ENCODE data around the gene CAB39L. TPM values are rescaled to one million over a fixed set of nuclear protein-coding genes. Genes with fewer than 3 reads are reported as not detected.
"Not testable (repeated sequence)": the region's sequence is repeated elsewhere in the genome, so short reads cannot be mapped to it uniquely, and the experiment has no call there.

The CAB39L gene
- total and polyA plus RNA-seq, 4 donors = 5.6 to 13.9 (median 10.0) TPM

GRCh38 chr13:49329831-49330545 is 113.9 kb downstream of the CAB39L start:
- Histone ChIP-seq H3K27me3 (ENCODE audit: control insufficient read depth in 3 of 3, insufficient read depth in 3 of 3, low read length in 2 of 3) (no peaks in the 10 kb centered on the region), H3K36me3 (ENCODE audit: control insufficient read depth in 4 of 4, insufficient read depth in 4 of 4, low read length in 4 of 4) (peaks cover 0 to 2% (median 0%) of the 10 kb centered on the region in 4 donors), H3K9ac (ENCODE audit: insufficient read depth in 1 of 2, low read length in 2 of 2) (no peak overlapping the region), H3K4me1 (ENCODE audit: control insufficient read depth in 5 of 5, insufficient read depth in 5 of 5, low read length in 5 of 5) (peaks cover 0 to 6% (median 0%) of the 10 kb centered on the region in 5 donors), H3K9me3 (ENCODE audit: control insufficient read depth in 4 of 4, insufficient read depth in 3 of 4, low read length in 3 of 4) (no peaks in the 10 kb centered on the region), H3K4me3 (no peak overlapping the region), H3K27ac (ENCODE audit: low read depth in 1 of 2, low read length in 1 of 2) (no peak overlapping the region)
- 83 to 89% methylated on average over 8 of the region's 8 CpGs for WGBS, 2 donors
- ATAC-seq (ENCODE audit: insufficient read depth, low FRiP score) (no peak), DNase-seq (no peak)
- TF ChIP-seq, protein P1, sequence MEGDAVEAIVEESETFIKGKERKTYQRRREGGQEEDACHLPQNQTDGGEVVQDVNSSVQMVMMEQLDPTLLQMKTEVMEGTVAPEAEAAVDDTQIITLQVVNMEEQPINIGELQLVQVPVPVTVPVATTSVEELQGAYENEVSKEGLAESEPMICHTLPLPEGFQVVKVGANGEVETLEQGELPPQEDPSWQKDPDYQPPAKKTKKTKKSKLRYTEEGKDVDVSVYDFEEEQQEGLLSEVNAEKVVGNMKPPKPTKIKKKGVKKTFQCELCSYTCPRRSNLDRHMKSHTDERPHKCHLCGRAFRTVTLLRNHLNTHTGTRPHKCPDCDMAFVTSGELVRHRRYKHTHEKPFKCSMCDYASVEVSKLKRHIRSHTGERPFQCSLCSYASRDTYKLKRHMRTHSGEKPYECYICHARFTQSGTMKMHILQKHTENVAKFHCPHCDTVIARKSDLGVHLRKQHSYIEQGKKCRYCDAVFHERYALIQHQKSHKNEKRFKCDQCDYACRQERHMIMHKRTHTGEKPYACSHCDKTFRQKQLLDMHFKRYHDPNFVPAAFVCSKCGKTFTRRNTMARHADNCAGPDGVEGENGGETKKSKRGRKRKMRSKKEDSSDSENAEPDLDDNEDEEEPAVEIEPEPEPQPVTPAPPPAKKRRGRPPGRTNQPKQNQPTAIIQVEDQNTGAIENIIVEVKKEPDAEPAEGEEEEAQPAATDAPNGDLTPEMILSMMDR (IDR thresholded peaks at IDR 0.05; ENCODE audit: control extremely low read depth, extremely low read depth) = no peak

GRCh38 chr13:49327145-49327544 is 116.7 kb downstream of the CAB39L start:
- WGBS, 2 donors = 96 to 97% methylated on average over 3 of the region's 3 CpGs
- not testable (repeated sequence) for H3K9me3 ChIP-seq (ENCODE audit: control insufficient read depth in 4 of 4, insufficient read depth in 3 of 4, low read length in 3 of 4); H3K4me3 ChIP-seq; H3K9ac ChIP-seq (ENCODE audit: insufficient read depth in 1 of 2, low read length in 2 of 2); H3K27me3 ChIP-seq (ENCODE audit: control insufficient read depth in 3 of 3, insufficient read depth in 3 of 3, low read length in 2 of 3); H3K36me3 ChIP-seq (ENCODE audit: control insufficient read depth in 4 of 4, insufficient read depth in 4 of 4, low read length in 4 of 4); H3K27ac ChIP-seq (ENCODE audit: low read depth in 1 of 2, low read length in 1 of 2); DNase-seq; ATAC-seq (ENCODE audit: insufficient read depth, low FRiP score)
- H3K4me1 ChIP-seq (ENCODE audit: control insufficient read depth in 5 of 5, insufficient read depth in 5 of 5, low read length in 5 of 5) = peaks cover 0 to 14% (median 0%) of the 10 kb centered on the region in 5 donors

- Histone ChIP-seq H3K4me3 (no peak overlapping the region), H3K27ac (ENCODE audit: low read depth in 1 of 2, low read length in 1 of 2) (no peak overlapping the region), H3K4me1 (ENCODE audit: control insufficient read depth in 5 of 5, insufficient read depth in 5 of 5, low read length in 5 of 5) (peaks cover 0 to 14% (median 0%) of the 10 kb centered on the region in 5 donors), H3K27me3 (ENCODE audit: control insufficient read depth in 3 of 3, insufficient read depth in 3 of 3, low read length in 2 of 3) (no peaks in the 10 kb centered on the region), H3K36me3 (ENCODE audit: control insufficient read depth in 4 of 4, insufficient read depth in 4 of 4, low read length in 4 of 4) (peaks cover 0 to 4% (median 0%) of the 10 kb centered on the region in 4 donors), H3K9me3 (ENCODE audit: control insufficient read depth in 4 of 4, insufficient read depth in 3 of 4, low read length in 3 of 4) (no peaks in the 10 kb centered on the region), H3K9ac (ENCODE audit: insufficient read depth in 1 of 2, low read length in 2 of 2) (no peak overlapping the region)
- DNase-seq (no peak), ATAC-seq (ENCODE audit: insufficient read depth, low FRiP score) (no peak)
- WGBS, 2 donors = 85 to 87% methylated on average over 7 of the region's 7 CpGs
- TF ChIP-seq, protein P1 (IDR thresholded peaks at IDR 0.05; ENCODE audit: control extremely low read depth, extremely low read depth) = no peak
Observed at GRCh38 chr13:49326222-49326917, 117.5 kb downstream of the CAB39L start.

GRCh38 chr13:49323344-49323743 is 120.5 kb downstream of the CAB39L start:
- H3K4me3 ChIP-seq = no peak overlapping the region
- no peaks in the 10 kb centered on the region for H3K9me3 ChIP-seq (ENCODE audit: control insufficient read depth in 4 of 4, insufficient read depth in 3 of 4, low read length in 3 of 4)
- H3K27me3 ChIP-seq (ENCODE audit: control insufficient read depth in 3 of 3, insufficient read depth in 3 of 3, low read length in 2 of 3) = no peaks in the 10 kb centered on the region
- WGBS, 2 donors = 97% methylated on average over 7 of the region's 7 CpGs
- TF ChIP-seq, protein P1 (IDR thresholded peaks at IDR 0.05; ENCODE audit: control extremely low read depth, extremely low read depth) = no peak
- H3K36me3 ChIP-seq (ENCODE audit: control insufficient read depth in 4 of 4, insufficient read depth in 4 of 4, low read length in 4 of 4) = peaks cover 0 to 2% (median 0%) of the 10 kb centered on the region in 4 donors
- DNase-seq = no peak
- H3K27ac ChIP-seq (ENCODE audit: low read depth in 1 of 2, low read length in 1 of 2) = no peak overlapping the region
- no peak overlapping the region for H3K9ac ChIP-seq (ENCODE audit: insufficient read depth in 1 of 2, low read length in 2 of 2)
- H3K4me1 ChIP-seq (ENCODE audit: control insufficient read depth in 5 of 5, insufficient read depth in 5 of 5, low read length in 5 of 5) = peaks cover 0 to 9% (median 0%) of the 10 kb centered on the region in 5 donors
- ATAC-seq (ENCODE audit: insufficient read depth, low FRiP score) = no peak

All from lung (tissue), 12 donors.